Measurements from ENCODE around the gene GPC5. TPM values are rescaled to one million over a fixed set of nuclear protein-coding genes. Genes with fewer than 3 reads are reported as not detected.

Gene GPC5
- total and polyA plus RNA-seq, 2 of the 8 experiments (the other 6 are each of a cell fraction or from before 2014, with no cell fraction given): 0.20 to 0.39 TPM

DNA sequence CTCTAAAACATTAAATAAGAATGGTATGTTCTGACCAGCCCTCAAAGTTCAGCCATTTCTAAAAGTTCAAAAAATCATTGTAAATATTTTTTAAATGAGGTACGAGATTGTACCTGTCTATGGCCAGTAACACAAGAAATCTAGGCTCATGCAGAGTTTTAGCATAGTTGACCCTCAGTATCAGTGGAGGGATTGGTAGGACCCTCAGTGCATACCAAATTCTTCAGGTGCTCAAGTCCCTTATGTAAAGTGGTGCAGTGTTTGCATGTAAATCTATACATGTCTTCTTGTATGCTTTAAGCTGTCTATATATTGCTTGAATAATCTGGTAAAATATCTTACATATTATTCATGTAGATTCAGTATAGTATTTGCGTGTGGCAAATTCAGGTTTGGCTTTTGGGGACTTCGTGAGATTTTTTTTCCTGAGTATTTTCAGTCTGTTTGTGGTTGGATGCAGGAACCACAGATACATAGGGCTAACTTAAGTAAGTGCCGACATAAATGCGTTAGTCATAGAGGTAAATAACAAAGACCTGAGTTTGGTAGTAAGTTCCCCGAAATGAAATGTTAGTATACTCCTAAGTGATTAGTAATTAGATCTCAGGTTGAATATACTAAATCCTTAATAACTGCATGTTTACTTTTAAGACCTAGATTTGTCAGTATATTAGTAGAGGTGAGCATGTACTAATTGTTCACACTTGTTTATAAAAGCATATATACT, 43.2 kb upstream of the GPC5 start:
- no peak overlapping the region for H2BK20ac ChIP-seq (ENCODE audit: low read length)
- ChIA-PET POLR2A (ENCODE audit: partially characterized antibody) (interaction anchor here (1.2 to 6.3 kb wide), 4 partner anchors 9 to 36 kb away, joined by 3 to 59 read pairs (median 6); partner anchors contain the start of gene MIR17HG), CTCF (ENCODE audit: partially characterized antibody) (no interaction called here)
- H3K27me3 ChIP-seq (replicated peaks in 1 of 4; ENCODE audit: control insufficient read depth in 3 of 4, extremely low read depth in 1 of 4, insufficient read depth in 3 of 4, low read length in 3 of 4): no peaks in the 10 kb centered on the region
- H3K27ac ChIP-seq (ENCODE audit: low read depth, low read length): no peak overlapping the region
- TF ChIP-seq, protein P1, sequence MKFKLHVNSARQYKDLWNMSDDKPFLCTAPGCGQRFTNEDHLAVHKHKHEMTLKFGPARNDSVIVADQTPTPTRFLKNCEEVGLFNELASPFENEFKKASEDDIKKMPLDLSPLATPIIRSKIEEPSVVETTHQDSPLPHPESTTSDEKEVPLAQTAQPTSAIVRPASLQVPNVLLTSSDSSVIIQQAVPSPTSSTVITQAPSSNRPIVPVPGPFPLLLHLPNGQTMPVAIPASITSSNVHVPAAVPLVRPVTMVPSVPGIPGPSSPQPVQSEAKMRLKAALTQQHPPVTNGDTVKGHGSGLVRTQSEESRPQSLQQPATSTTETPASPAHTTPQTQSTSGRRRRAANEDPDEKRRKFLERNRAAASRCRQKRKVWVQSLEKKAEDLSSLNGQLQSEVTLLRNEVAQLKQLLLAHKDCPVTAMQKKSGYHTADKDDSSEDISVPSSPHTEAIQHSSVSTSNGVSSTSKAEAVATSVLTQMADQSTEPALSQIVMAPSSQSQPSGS (IDR thresholded peaks at IDR 0.05; ENCODE audit: low read length): 0 out of 2 replicates have a peak, but pooled peaks have one; percentile 43
- TF ChIP-seq CREB1 (IDR thresholded peaks at IDR 0.05) (no peak), POLR2AphosphoS5 (IDR thresholded peaks at IDR 0.05; ENCODE audit: low read depth, low read length) (peak; percentile 98), SP4 (IDR thresholded peaks at IDR 0.05; ENCODE audit: low read length) (0 out of 2 replicates have a peak, but pooled peaks have one; percentile 64), RAD21 (IDR thresholded peaks at IDR 0.05 in 1 of 2, conservative IDR thresholded peaks at IDR 0.05 in 1 of 2; ENCODE audit: low read depth in 2 of 2, low read length in 2 of 2) (no peak), CHD2 (IDR thresholded peaks at IDR 0.05; ENCODE audit: low read length) (0 out of 2 replicates have a peak, but pooled peaks have one; percentile 2), POLR2A (IDR thresholded peaks at IDR 0.05; ENCODE audit: control extremely low read depth in 1 of 2, low read depth in 2 of 2, low read length in 2 of 2) (peak; percentile 48 to 76)
- TF ChIP-seq, protein P2, sequence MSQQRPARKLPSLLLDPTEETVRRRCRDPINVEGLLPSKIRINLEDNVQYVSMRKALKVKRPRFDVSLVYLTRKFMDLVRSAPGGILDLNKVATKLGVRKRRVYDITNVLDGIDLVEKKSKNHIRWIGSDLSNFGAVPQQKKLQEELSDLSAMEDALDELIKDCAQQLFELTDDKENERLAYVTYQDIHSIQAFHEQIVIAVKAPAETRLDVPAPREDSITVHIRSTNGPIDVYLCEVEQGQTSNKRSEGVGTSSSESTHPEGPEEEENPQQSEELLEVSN (IDR thresholded peaks at IDR 0.05): no peak
- H2BK15ac ChIP-seq (ENCODE audit: low read length): no peak overlapping the region
- H3K14ac ChIP-seq (ENCODE audit: insufficient read length): no peak overlapping the region
- FAIRE-seq (no peak), DNase-seq (ENCODE audit: low read depth in 1 of 2, low spot score in 2 of 2) (no peak)
- no peaks in the 10 kb centered on the region for H3K23me2 ChIP-seq (ENCODE audit: low read depth, low read length)
- H3K9me3 ChIP-seq (ENCODE audit: insufficient read depth in 2 of 2, low read depth in 1 of 2, low read length in 1 of 2): no peaks in the 10 kb centered on the region
- no peak overlapping the region for H3K18ac ChIP-seq (ENCODE audit: extremely low read depth, low read length)
- 91% methylated on average over 6 of the region's 6 CpGs; no CpG with 5 or more reads in 1 of the 2 experiments for WGBS, 2 experiments (ENCODE audit: extremely low coverage in 1 of 2, insufficient coverage in 1 of 2, insufficient read length in 1 of 2, insufficient replicate concordance in 2 of 2, low coverage in 1 of 2, low lambda C conversion rate in 2 of 2, missing lambda C conversion rate in 1 of 2)
- H3K79me1 ChIP-seq (ENCODE audit: low read depth, low read length): 0 out of 2 replicates have a peak, but pooled peaks cover 4% of the 10 kb centered on the region
- no peak overlapping the region for H2AK5ac ChIP-seq (ENCODE audit: low read depth, low read length)
- no peak overlapping the region for H3K9ac ChIP-seq (replicated peaks in 1 of 4; ENCODE audit: extremely low read depth in 1 of 4, low read depth in 3 of 4, low read length in 3 of 4)
- H2BK120ac ChIP-seq (replicated peaks; ENCODE audit: low read depth, low read length): no peak overlapping the region
- H3K4me2 ChIP-seq (ENCODE audit: insufficient read depth in 1 of 2, low read depth in 2 of 2, low read length in 2 of 2): no peak overlapping the region
- no peak overlapping the region for H3K4ac ChIP-seq (replicated peaks; ENCODE audit: insufficient read length, low read depth, low read length)
- no peak overlapping the region for H3K23ac ChIP-seq (ENCODE audit: insufficient read length)
- no peak overlapping the region for H3K4me3 ChIP-seq (ENCODE audit: extremely low read depth in 1 of 4, insufficient read depth in 2 of 4, low read depth in 3 of 4, low read length in 4 of 4)
- H2BK12ac ChIP-seq (ENCODE audit: low read depth, low read length): no peak overlapping the region
- no peak overlapping the region for H4K91ac ChIP-seq (replicated peaks; ENCODE audit: insufficient read length, low read length)
- H4K20me1 ChIP-seq (replicated peaks in 1 of 2; ENCODE audit: control insufficient read depth in 1 of 2, insufficient read depth in 2 of 2, low read length in 2 of 2): peaks cover 22 to 26% of the 10 kb centered on the region in 2 experiments
- H3K56ac ChIP-seq (replicated peaks; ENCODE audit: insufficient read length, low read depth, low read length): no peak overlapping the region
- peaks cover 9 to 38% of the 10 kb centered on the region in 2 experiments for H3K79me2 ChIP-seq (ENCODE audit: control insufficient read depth in 1 of 2, insufficient read depth in 2 of 2, low read length in 2 of 2)
- no peak overlapping the region for H2BK5ac ChIP-seq (ENCODE audit: low read depth, low read length)
- no peak overlapping the region for H4K5ac ChIP-seq (ENCODE audit: insufficient read length, low read depth, low read length)
- H2AFZ ChIP-seq (ENCODE audit: low read length): no peak overlapping the region
- peaks cover 0 to 9% (median 6%) of the 10 kb centered on the region in 4 experiments; a peak in 5 of 7 replicates for H3K4me1 ChIP-seq (replicated peaks in 1 of 4; ENCODE audit: control insufficient read depth in 3 of 4, insufficient read depth in 4 of 4, low read length in 3 of 4)
- peaks cover 15 to 76% (median 49%) of the 10 kb centered on the region in 4 experiments for H3K36me3 ChIP-seq (ENCODE audit: control insufficient read depth in 2 of 4, insufficient read depth in 4 of 4, low read length in 3 of 4)
- H4K8ac ChIP-seq (ENCODE audit: extremely low read depth, insufficient read depth, low read length): no peak overlapping the region

Measured in H1 (cell line).